Measurements from ENCODE around the gene ATP11C.

ATP11C gene

GRCh38 chrX:139816204-139816603, 116.6 kb downstream of the ATP11C start:
- DNase-seq (ENCODE audit: low read depth, low spot score) = no peak
- no peak overlapping the region for H3K27ac ChIP-seq

GRCh38 chrX:139815771-139816170, 117.1 kb downstream of the ATP11C start:
- H3K27ac ChIP-seq = no peak overlapping the region
- DNase-seq (ENCODE audit: low read depth, low spot score) = no peak

- no peak overlapping the region for H3K27ac ChIP-seq
- DNase-seq (ENCODE audit: low read depth, low spot score) = no peak
Measured at GRCh38 chrX:139811942-139812629, 120.8 kb downstream of the ATP11C start.

- no peak for DNase-seq (ENCODE audit: low read depth, low spot score)
- no peak overlapping the region for H3K27ac ChIP-seq
Measured at GRCh38 chrX:139804482-139804881, 128.4 kb downstream of the ATP11C start.

GRCh38 chrX:139803224-139803623, 129.6 kb downstream of the ATP11C start:
- no peak overlapping the region for H3K27ac ChIP-seq
- DNase-seq (ENCODE audit: low read depth, low spot score) = no peak

- no peak for DNase-seq (ENCODE audit: low read depth, low spot score)
- no peak overlapping the region for H3K27ac ChIP-seq
Measured at GRCh38 chrX:139802048-139802447, 130.8 kb downstream of the ATP11C start.

GRCh38 chrX:139801397-139801813, 131.4 kb downstream of the ATP11C start:
- no peak for DNase-seq (ENCODE audit: low read depth, low spot score)

GRCh38 chrX:139798701-139799100, 134.2 kb downstream of the ATP11C start:
- DNase-seq (ENCODE audit: low read depth, low spot score) = no peak
- H3K27ac ChIP-seq = no peak overlapping the region

More at GRCh38 chrX:139801397-139801813, 131.4 kb downstream of the ATP11C start:
- H3K27ac ChIP-seq = no peak overlapping the region

- H3K27ac ChIP-seq = no peak overlapping the region
Measured at GRCh38 chrX:139795196-139795595, 137.7 kb downstream of the ATP11C start.

GRCh38 chrX:139787601-139788000, 145.3 kb downstream of the ATP11C start:
- no peak for DNase-seq (ENCODE audit: low read depth, low spot score)
- no peak overlapping the region for H3K27ac ChIP-seq

More at GRCh38 chrX:139795196-139795595, 137.7 kb downstream of the ATP11C start:
- DNase-seq (ENCODE audit: low read depth, low spot score) = no peak

- no peak overlapping the region for H3K27ac ChIP-seq
- no peak for DNase-seq (ENCODE audit: low read depth, low spot score)
Measured at GRCh38 chrX:139784807-139785206, 148.0 kb downstream of the ATP11C start.

- no peak overlapping the region for H3K27ac ChIP-seq
- no peak for DNase-seq (ENCODE audit: low read depth, low spot score)
Measured at GRCh38 chrX:139783959-139784358, 148.9 kb downstream of the ATP11C start.

- no peak overlapping the region for H3K27ac ChIP-seq
- no peak for DNase-seq (ENCODE audit: low read depth, low spot score)
Measured at GRCh38 chrX:139783030-139783429, 149.8 kb downstream of the ATP11C start.

GRCh38 chrX:139776599-139776998, 156.3 kb downstream of the ATP11C start:
- DNase-seq (ENCODE audit: low read depth, low spot score) = no peak
- H3K27ac ChIP-seq = no peak overlapping the region

GRCh38 chrX:139770366-139770765, 162.5 kb downstream of the ATP11C start:
- no peak for DNase-seq (ENCODE audit: low read depth, low spot score)
- H3K27ac ChIP-seq = no peak overlapping the region

GRCh38 chrX:139766545-139766983, 166.3 kb downstream of the ATP11C start:
- no peak for DNase-seq (ENCODE audit: low read depth, low spot score)
- H3K27ac ChIP-seq = no peak overlapping the region

GRCh38 chrX:139762400-139763183, 170.3 kb downstream of the ATP11C start:
- H3K27ac ChIP-seq = no peak overlapping the region
- no peak for DNase-seq (ENCODE audit: low read depth, low spot score)

GRCh38 chrX:139759637-139760036, 173.2 kb downstream of the ATP11C start:
- no peak for DNase-seq (ENCODE audit: low read depth, low spot score)
- no peak overlapping the region for H3K27ac ChIP-seq

GRCh38 chrX:139758809-139759208, 174.0 kb downstream of the ATP11C start:
- DNase-seq (ENCODE audit: low read depth, low spot score) = no peak
- H3K27ac ChIP-seq = no peak overlapping the region

GRCh38 chrX:139758250-139758649, 174.6 kb downstream of the ATP11C start:
- no peak for DNase-seq (ENCODE audit: low read depth, low spot score)
- no peak overlapping the region for H3K27ac ChIP-seq

GRCh38 chrX:139751053-139751452, 181.8 kb downstream of the ATP11C start:
- H3K27ac ChIP-seq = no peak overlapping the region
- no peak for DNase-seq (ENCODE audit: low read depth, low spot score)

Measured in epithelial cell of prostate (primary cell).